Neural cell (in vitro differentiated cells): Measurements from ENCODE around the gene TMEM219. TPM values are rescaled to one million over a fixed set of nuclear protein-coding genes. Genes with fewer than 3 reads are reported as not detected.

ENCODE experiments used
- H2AFZ ChIP-seq: fragments of 200-600, 300-800 bp; sonication (generic), shearing (Covaris generic); 2 replicates; pipeline ENCODE4 v1.6.0; 2014; ENCODE audit warnings: low read depth, mild to moderate bottlenecking, antibody characterized with exemption, low read length, moderate library complexity
- H3F3A ChIP-seq: fragments of 200-600 bp; shearing (Covaris generic); 2 replicates; pipeline ENCODE4 v1.6.1; 2016; ENCODE audit warnings: mild to moderate bottlenecking, moderate library complexity, mixed read lengths, antibody characterized with exemption, low read length; ENCODE audit not compliant: insufficient read depth, poor library complexity, severe bottlenecking
- H3K27ac ChIP-seq: fragments of 200-600, 300-800 bp; sonication (generic), shearing (Covaris generic); 2 replicates; pipeline ENCODE4 v1.5.1; 2014; ENCODE audit warnings: mild to moderate bottlenecking, low read length, moderate library complexity
- H3K27me3 ChIP-seq: fragments of 300-800, 200-600 bp; sonication (generic), shearing (Covaris generic); 2 replicates; pipeline ENCODE4 v1.6.0; 2014; ENCODE audit warnings: mild to moderate bottlenecking, low read depth, low read length, moderate library complexity; ENCODE audit not compliant: insufficient read depth
- H3K36me3 ChIP-seq: fragments of 300-800, 200-600 bp; sonication (generic), shearing (Covaris generic); 2 replicates; pipeline ENCODE4 v1.5.1; 2014; ENCODE audit warnings: mild to moderate bottlenecking, antibody characterized with exemption, low read length, moderate library complexity; ENCODE audit not compliant: insufficient read depth
- H3K4me2 ChIP-seq: fragments of 300-800, 200-600 bp; sonication (generic), shearing (Covaris generic); 2 replicates; pipeline ENCODE4 v1.6.0; 2014; ENCODE audit warnings: mild to moderate bottlenecking, low read length
- H3K4me3 ChIP-seq: fragments of 300-800, 200-600 bp; sonication (generic), shearing (Covaris generic); 2 replicates; pipeline ENCODE4 v1.5.1; 2014; ENCODE audit warnings: mild to moderate bottlenecking, low read length, moderate library complexity
- H3K79me2 ChIP-seq: fragments of 200-600 bp; shearing (Covaris generic); replicated peaks from 2 replicates; pipeline ENCODE4 v1.6.0; 2014; ENCODE audit warnings: mild to moderate bottlenecking, low read length, moderate library complexity; ENCODE audit not compliant: insufficient read depth
- H3K9ac ChIP-seq: fragments of 300-800, 200-600 bp; sonication (generic), shearing (Covaris generic); 2 replicates; pipeline ENCODE4 v1.6.1; 2016; ENCODE audit warnings: mild to moderate bottlenecking, low read length, mixed read lengths
- H3K9me2 ChIP-seq: fragments of 200-600 bp; shearing (Covaris generic); 2 replicates; pipeline ENCODE4 v1.6.1; 2016; ENCODE audit warnings: mild to moderate bottlenecking, low read length, mixed read lengths; ENCODE audit not compliant: insufficient read depth
- H3K9me3 ChIP-seq: fragments of 200-600, 300-800 bp; sonication (generic), shearing (Covaris generic); 2 replicates; pipeline ENCODE4 v1.6.1; 2016; ENCODE audit warnings: mild to moderate bottlenecking, mixed run types, low read length, moderate library complexity, mixed read lengths
- H4K20me1 ChIP-seq: fragments of 200-600 bp; shearing (Covaris generic); 2 replicates; pipeline ENCODE4 v1.6.1; 2016; ENCODE audit warnings: mild to moderate bottlenecking, mixed run types; ENCODE audit not compliant: insufficient read depth
- CTCF ChIP-seq: fragments of 450-650 bp; IDR thresholded peaks from 2 replicates; pipeline ENCODE4 v1.5.1; 2014; ENCODE audit warnings: antibody characterized with exemption, mild to moderate bottlenecking, moderate library complexity; ENCODE audit not compliant: poor library complexity, severe bottlenecking
- EP300 ChIP-seq: fragments of 450-650 bp; conservative IDR thresholded peaks from 2 replicates; pipeline ENCODE4 v1.6.1; 2014; ENCODE audit warnings: antibody characterized with exemption, mild to moderate bottlenecking, moderate library complexity; ENCODE audit not compliant: poor library complexity, severe bottlenecking
- EZH2 ChIP-seq: fragments of 200-600, 300-800 bp; shearing (Covaris generic), sonication (generic); IDR thresholded peaks from 2 replicates; pipeline ENCODE4 v1.6.1; 2014; ENCODE audit warnings: antibody characterized with exemption, low read length, borderline replicate concordance, mild to moderate bottlenecking; ENCODE audit not compliant: insufficient read depth, poor library complexity, severe bottlenecking
- MXI1 ChIP-seq: fragments of 450-650 bp; conservative IDR thresholded peaks from 2 replicates; pipeline ENCODE4 v1.6.1; 2014; ENCODE audit warnings: antibody characterized with exemption, mild to moderate bottlenecking; ENCODE audit not compliant: poor library complexity, severe bottlenecking
- POLR2AphosphoS5 ChIP-seq: IDR thresholded peaks from 2 replicates; pipeline ENCODE4 v1.6.1; 2012
- RAD21 ChIP-seq: fragments of 450-650 bp; conservative IDR thresholded peaks from 2 replicates; pipeline ENCODE4 v1.6.1; 2014; ENCODE audit warnings: antibody characterized with exemption, mild to moderate bottlenecking, moderate library complexity
- REST ChIP-seq: IDR thresholded peaks from 2 replicates; pipeline ENCODE4 v1.6.1; 2012; ENCODE audit warnings: borderline replicate concordance
- SMC3 ChIP-seq: fragments of 450-650 bp; conservative IDR thresholded peaks from 2 replicates; pipeline ENCODE4 v1.6.1; 2014; ENCODE audit warnings: antibody characterized with exemption, mild to moderate bottlenecking, moderate library complexity; ENCODE audit not compliant: poor library complexity
- TAF1 ChIP-seq: IDR thresholded peaks from 2 replicates; pipeline ENCODE4 v1.6.1; 2012; ENCODE audit warnings: low read depth
- polyA plus RNA-seq: library from polyadenylated mRNA; depleted of rRNA; stranded (reverse); fragments of >200 nt; gene quantifications from 2 replicates; pipeline ENCODE4 v1.2.3, GENCODE V29; 2014

Gene TMEM219
- polyA plus RNA-seq, 1 donor from 2014 or later = 154 TPM

GRCh38 chr16:29950806-29951461, 10.9 kb upstream of the TMEM219 start:
- H3K9ac ChIP-seq = no peak overlapping the region
- no peak overlapping the region for H3K4me2 ChIP-seq
- no peaks in the 10 kb centered on the region for H3K9me3 ChIP-seq
- no peak overlapping the region for H2AFZ ChIP-seq
- no peak for TF ChIP-seq RAD21
- TF ChIP-seq CTCF = no peak
- TF ChIP-seq EZH2 = no peak
- TF ChIP-seq TAF1 = no peak
- TF ChIP-seq SMC3 = no peak
- TF ChIP-seq EP300 = no peak
- no peak for TF ChIP-seq REST
- no peak for TF ChIP-seq POLR2AphosphoS5
- no peak for TF ChIP-seq MXI1
- no peaks in the 10 kb centered on the region for H3K27me3 ChIP-seq
- H3K27ac ChIP-seq = no peak overlapping the region
- H3F3A ChIP-seq = no peaks in the 10 kb centered on the region
- no peaks in the 10 kb centered on the region for H3K36me3 ChIP-seq
- H3K9me2 ChIP-seq = no peaks in the 10 kb centered on the region
- no peaks in the 10 kb centered on the region for H3K79me2 ChIP-seq
- H4K20me1 ChIP-seq = no peaks in the 10 kb centered on the region
- H3K4me3 ChIP-seq = no peak overlapping the region

GRCh38 chr16:29951625-29952365, 10.1 kb upstream of the TMEM219 start:
- Histone ChIP-seq H3K36me3 (no peaks in the 10 kb centered on the region), H3K9ac (no peak overlapping the region), H3K27me3 (no peaks in the 10 kb centered on the region), H3K9me3 (no peaks in the 10 kb centered on the region), H3F3A (no peaks in the 10 kb centered on the region), H3K9me2 (no peaks in the 10 kb centered on the region), H3K27ac (no peak overlapping the region), H3K4me2 (no peak overlapping the region), H4K20me1 (no peaks in the 10 kb centered on the region), H2AFZ (no peak overlapping the region), H3K4me3 (no peak overlapping the region), H3K79me2 (no peaks in the 10 kb centered on the region)
- TF ChIP-seq EP300 (no peak), RAD21 (no peak), MXI1 (no peak), EZH2 (no peak)
